Kidney (tissue), 14 donors: Measurements from ENCODE around the gene MAMLD1. TPM values are rescaled to one million over a fixed set of nuclear protein-coding genes. Genes with fewer than 3 reads are reported as not detected.

ENCODE experiments used
- DNase-seq, 5 donors: peaks; one replicate each; pipeline ENCODE4 v3.0.0-alpha.2; 2013 to 2020
- FAIRE-seq: peaks from 2 replicates; lab custom pipeline; 2012; peaks lifted over from hg19 to GRCh38; lab: Jason Lieb, UNC
- H3K27ac ChIP-seq, 2 donors: one replicate each; pipeline ENCODE4 v1.7.0; 2013; ENCODE audit warnings: low read depth in 2 of 2, low read length in 2 of 2, inconsistent platforms in 1 of 2
- H3K27me3 ChIP-seq: one replicate; pipeline ENCODE4 v1.7.1; 2013; ENCODE audit warnings: low read length, inconsistent platforms; ENCODE audit not compliant: control insufficient read depth, insufficient read depth
- H3K36me3 ChIP-seq, 3 donors: one replicate each; pipeline versions ENCODE4 v1.7.0 to v1.7.1; 2013; ENCODE audit warnings: low read length in 3 of 3, control low read depth in 1 of 3, inconsistent platforms in 1 of 3; ENCODE audit not compliant: insufficient read depth in 3 of 3, control insufficient read depth in 2 of 3
- H3K4me1 ChIP-seq, 3 donors: one replicate each; pipeline versions ENCODE4 v1.7.0 to v1.7.1; 2013; ENCODE audit warnings: low read length in 3 of 3, inconsistent platforms in 1 of 3, low read depth in 1 of 3; ENCODE audit not compliant: control insufficient read depth in 2 of 3, insufficient read depth in 2 of 3
- H3K4me3 ChIP-seq, 3 donors: one replicate each; pipeline versions ENCODE4 v1.7.0 to v1.8.1; 2013; ENCODE audit warnings: low read length in 3 of 3, control low read depth in 1 of 3, inconsistent platforms in 1 of 3
- H3K9ac ChIP-seq, 3 donors: one replicate each; pipeline versions ENCODE4 v1.7.0 to v1.7.1; 2013; ENCODE audit warnings: low read length in 3 of 3, control low read depth in 1 of 3, inconsistent platforms in 1 of 3
- H3K9me3 ChIP-seq, 3 donors: one replicate each; pipeline versions ENCODE4 v1.7.0 to v1.7.1; 2013; ENCODE audit warnings: low read length in 3 of 3, control low read depth in 1 of 3, inconsistent platforms in 1 of 3; ENCODE audit not compliant: control insufficient read depth in 2 of 3, insufficient read depth in 1 of 3
- CTCF ChIP-seq: IDR thresholded peaks from 3 replicates; pipeline ENCODE4 v1.5.1; 2012; ENCODE audit warnings: mild to moderate bottlenecking, moderate library complexity, borderline replicate concordance; ENCODE audit not compliant: insufficient read depth; ENCODE audit errors: extremely low read depth
- intact Hi-C: fragments of 100-400 bp; cut with DNase I; formaldehyde crosslinking; loops from one replicate; pipeline ENCODE4 v1.11.1; 2022
- polyA plus RNA-seq: library from polyadenylated mRNA; stranded (reverse); fragments of 350-450 nt; fragmentation: Illumina TruSeq; extraction: RNeasy Lipid Tissue Mini Kit (QIAGEN cat#74804); gene quantifications from one replicate; pipeline ENCODE4 v1.2.3, GENCODE V29; 2014; ENCODE audit warnings: low read depth, low replicate concordance; ENCODE audit not compliant: insufficient read depth
- total RNA-seq: library from RNA; stranded (reverse); fragmentation: NEBNext Ultra II Directional; extraction: Animal tissue kit (Norgen Biotek cat#: 25700); gene quantifications from one replicate; pipeline ENCODE4 v1.2.1, GENCODE V29; 2021
- donor health status: control.
- donor health status: control.
- donor health status: control.
- donor health status: control.
- donor health status: control.
- donor health status: DM: yes; HTN: yes; CAD: no.
- donor health status: Normal renal cell carcinoma (clear cell type).

Gene MAMLD1
- total and polyA plus RNA-seq, 2 donors from 2014 or later = 1.4 to 6.5 TPM

GRCh38 chrX:150366951-150367545 is 3.9 kb downstream of the MAMLD1 start:
- FAIRE-seq (peak; percentile 3), DNase-seq (peak in 2 of 5 donors; percentile 3 to 43)
- Histone ChIP-seq H3K9me3 (no peaks in the 10 kb centered on the region), H3K4me3 (peak overlapping the region in 2 of 3 donors; percentile 17 to 65), H3K4me1 (no peaks in the 10 kb centered on the region), H3K27ac (peak overlapping the region; percentile 74 to 85), H3K36me3 (no peaks in the 10 kb centered on the region), H3K9ac (peak overlapping the region in 1 of 3 donors; percentile 67), H3K27me3 (no peaks in the 10 kb centered on the region)
- intact Hi-C loops = loop anchor here (10.0 kb wide), 1 partner anchor 402 kb away; no protein-coding TSS in a partner anchor
- no peak for TF ChIP-seq CTCF

- Histone ChIP-seq H3K4me1 (no peaks in the 10 kb centered on the region), H3K9ac (no peak overlapping the region), H3K4me3 (no peak overlapping the region), H3K27me3 (no peaks in the 10 kb centered on the region), H3K9me3 (no peaks in the 10 kb centered on the region), H3K36me3 (no peaks in the 10 kb centered on the region), H3K27ac (no peak overlapping the region)
- no peak for FAIRE-seq
- intact Hi-C loops = no loop called here
- peak in 1 of 5 donors; percentile 50 for DNase-seq
- TF ChIP-seq CTCF = no peak
Observed at GRCh38 chrX:150370589-150371312, 7.6 kb downstream of the MAMLD1 start.

- intact Hi-C loops = no loop called here
- no peak for TF ChIP-seq CTCF
- no peak for FAIRE-seq
- Histone ChIP-seq H3K9ac (no peak overlapping the region), H3K4me1 (no peaks in the 10 kb centered on the region), H3K9me3 (no peaks in the 10 kb centered on the region), H3K4me3 (no peak overlapping the region), H3K36me3 (no peaks in the 10 kb centered on the region), H3K27me3 (no peaks in the 10 kb centered on the region), H3K27ac (no peak overlapping the region)
- no peak for DNase-seq
Observed at GRCh38 chrX:150371877-150372276, 8.8 kb downstream of the MAMLD1 start.
